ENCODE measurements around the gene MAN2B2. TPM values are rescaled to one million over a fixed set of nuclear protein-coding genes. Genes with fewer than 3 reads are reported as not detected.
"Not testable (repeated sequence)": the region's sequence is repeated elsewhere in the genome, so short reads cannot be mapped to it uniquely, and the experiment has no call there.

MAN2B2 gene
- total RNA-seq, 1 donor from 2014 or later, result 6.9 TPM

DNA sequence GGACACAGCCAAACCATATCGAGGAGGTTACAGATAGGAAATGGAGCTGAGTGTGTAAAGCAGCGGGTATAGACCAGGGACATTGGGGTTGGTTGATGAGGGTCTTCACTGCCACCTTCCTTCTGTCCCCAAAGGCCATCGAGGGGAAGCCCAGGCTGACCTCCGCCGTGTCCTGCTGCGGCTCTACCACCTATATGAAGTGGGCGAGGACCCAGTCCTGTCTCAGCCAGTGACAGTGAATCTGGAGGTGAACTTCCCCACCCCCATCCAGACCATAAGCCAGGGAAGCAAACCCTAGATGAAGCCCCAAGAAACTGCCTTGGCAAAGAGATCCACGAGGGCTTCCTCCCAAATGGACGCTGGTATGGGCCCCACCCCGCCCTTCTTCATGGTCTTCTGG is 42.3 kb downstream of the MAN2B2 start:
- no peak for DNase-seq

DNA sequence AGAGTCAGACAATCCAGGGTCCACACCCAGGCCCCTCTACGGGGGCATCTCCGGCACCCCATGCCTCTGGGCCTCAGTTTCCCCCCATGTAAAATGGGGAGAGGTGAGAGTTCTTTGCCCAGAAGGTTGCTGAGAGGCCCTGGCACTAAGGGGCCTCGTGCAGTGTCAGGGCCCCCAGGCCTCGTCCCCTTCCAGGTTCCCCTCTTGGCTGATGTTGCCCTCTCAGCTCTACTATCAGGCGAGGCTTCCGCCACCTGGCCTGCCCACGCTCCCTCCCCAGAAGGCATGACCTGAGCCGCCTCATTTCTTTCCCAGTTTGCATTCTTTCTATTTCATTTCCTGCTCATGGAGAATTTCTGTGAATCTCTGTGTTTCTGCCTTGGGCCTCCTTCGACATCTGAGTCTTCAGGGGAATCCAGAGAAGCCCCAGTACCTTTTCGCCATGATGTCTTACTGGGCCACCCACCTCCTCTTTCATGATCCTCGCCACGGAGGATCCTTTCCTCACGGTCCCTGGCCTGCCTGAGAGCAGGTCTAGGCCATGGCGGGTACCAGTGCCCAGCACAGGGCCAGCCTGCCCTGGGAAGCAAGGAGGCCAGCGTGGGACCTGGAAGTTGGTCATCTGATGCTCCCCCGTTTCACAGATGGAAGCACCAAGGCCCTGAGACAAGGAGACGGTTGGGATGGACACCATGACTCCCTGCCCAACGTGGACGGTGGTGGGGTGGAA is 43.6 kb downstream of the MAN2B2 start:
- no peak for DNase-seq

DNA sequence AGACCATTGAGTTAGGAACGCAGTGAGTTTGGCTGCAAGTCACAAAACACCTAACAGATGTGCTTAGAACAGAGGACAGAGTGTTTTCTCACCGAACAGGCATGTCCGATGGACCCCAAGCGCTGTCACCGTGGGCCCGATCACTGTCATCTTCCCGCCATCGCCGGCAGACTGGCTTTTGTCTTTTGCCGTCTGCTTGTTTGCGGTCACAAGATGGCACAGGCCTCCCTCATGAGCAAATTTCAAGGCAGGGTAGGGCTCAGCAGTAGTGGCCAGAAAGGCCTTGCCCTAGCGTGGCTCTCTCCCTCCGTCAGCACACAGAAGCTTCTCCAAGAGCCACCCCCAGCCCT is 44.1 kb downstream of the MAN2B2 start:
- no peak for DNase-seq

DNA sequence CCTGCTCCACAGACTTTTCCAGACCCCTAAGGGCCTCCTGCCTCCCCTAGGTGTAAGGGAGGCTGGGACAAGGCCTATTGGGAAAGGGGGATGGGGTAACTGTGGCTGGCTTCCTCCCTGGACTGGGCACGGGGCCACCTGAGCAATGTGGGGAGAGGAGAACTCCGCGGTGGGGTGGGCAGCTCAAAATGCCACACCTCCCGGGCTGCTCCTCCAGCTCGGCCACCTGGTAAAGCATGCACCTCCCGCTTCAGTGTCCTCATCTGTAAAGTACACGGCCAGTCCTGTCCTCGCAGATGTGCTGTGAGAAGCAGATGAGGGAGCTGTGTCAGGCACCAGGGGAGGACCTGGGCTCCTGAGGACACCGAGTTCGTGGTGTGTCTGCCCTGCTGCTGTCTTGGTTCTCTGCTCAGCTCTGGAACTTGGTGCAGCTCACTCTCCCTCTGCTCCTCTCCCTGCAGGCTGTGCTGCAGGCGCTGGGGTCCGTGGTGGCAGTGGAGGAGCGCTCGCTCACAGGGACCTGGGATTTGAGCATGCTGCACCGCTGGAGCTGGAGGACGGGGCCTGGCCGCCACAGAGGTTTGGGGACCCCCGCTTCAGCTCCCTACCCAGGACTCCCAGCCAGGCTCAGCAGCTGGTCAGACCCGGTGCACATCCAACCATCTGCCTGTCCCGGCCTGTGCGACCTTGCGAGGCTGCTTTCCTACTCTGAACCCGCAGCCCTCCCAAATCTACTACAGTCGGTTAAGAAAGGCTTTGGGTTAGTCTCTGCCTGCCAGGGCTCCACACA is 44.7 kb downstream of the MAN2B2 start:
- DNase-seq, result no peak

DNA sequence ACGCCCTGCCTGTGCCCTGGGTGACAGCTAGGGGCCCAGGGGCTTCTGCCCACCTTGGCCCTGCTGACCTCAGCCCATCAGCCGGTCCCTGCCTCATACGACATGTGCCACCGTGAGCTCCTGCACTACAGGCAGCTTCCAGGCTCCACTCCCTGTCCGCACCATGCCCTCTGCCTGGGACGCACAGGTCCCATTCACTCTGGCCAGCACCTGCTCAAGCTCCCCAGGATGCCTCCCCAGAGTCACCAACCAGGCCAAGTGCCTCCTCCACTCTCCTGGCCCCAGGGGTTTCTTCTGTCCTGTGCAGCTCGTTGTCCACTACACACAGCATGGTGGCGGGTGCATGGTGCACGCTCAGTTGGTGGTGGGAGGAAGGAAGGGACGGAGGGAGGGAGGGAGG is 45.3 kb downstream of the MAN2B2 start:
- no peak for DNase-seq

DNA sequence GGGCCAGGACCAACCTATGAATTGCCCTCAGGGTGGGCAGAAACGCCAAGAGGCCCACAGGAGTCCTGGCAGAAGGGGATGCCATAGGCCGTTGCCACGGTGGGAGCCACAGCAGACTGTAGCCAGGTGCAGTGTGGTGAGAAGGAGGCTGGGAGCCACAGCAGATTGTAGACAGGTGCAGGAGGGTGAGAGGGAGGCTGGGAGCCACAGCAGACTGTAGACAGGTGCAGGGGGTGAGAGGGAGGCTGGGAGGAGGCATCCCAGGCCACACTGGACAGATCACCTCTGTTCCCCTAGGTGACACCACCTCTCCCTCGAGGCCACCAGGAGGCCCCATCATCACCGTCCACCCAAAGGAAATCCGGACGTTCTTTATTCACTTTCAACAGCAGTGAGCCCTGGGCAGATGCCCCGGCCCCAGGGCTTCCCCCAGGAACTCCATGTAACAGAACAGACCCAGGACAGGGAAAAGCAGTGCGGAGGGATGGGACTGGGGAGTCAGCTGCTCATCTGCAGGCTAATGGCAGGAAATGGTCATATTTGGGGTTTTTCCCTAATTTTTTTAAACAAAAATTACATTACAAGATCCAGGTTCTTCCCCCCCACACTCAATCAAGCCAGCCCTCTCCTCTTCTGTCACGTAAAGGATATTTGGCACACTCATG is 46.0 kb downstream of the MAN2B2 start:
- no peak for DNase-seq

DNA sequence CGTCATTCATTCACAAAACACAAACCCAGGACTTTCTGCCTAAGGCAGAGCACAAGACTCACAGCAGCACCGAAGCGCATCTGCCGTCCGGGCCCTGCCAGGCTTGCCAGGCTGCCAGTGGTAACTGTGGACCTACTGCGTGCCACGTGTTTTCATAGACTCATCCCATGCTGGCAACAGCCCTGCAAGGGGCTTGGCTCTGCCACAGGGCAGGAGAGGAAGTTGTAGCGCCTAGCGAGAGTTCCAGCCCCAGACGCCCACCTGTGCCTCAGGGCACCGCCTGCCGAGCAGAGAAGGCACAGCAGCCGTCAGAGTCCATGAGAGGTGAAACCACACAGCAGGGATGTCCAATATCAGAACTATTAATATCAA is 46.6 kb downstream of the MAN2B2 start:
- DNase-seq, result no peak

DNA sequence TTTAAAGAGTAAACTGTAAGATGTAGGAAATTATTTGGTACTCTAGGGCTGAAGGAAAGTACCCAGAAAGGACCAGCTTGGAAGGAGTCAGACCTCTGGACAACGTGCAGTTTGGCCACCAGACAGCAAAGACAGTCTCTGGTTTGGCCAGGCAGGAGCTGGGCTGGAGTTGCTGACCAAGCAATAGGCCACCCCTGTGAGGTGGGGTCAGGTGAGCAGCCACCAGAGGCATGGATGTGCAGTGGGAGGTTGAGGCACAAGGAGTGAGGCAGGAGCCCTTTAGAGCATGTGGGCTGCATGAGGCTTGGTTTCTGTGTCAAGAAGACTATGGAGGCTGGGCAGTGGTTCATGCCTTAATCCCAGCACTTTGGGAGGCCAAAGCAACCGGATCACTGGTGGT is 47.8 kb downstream of the MAN2B2 start:
- DNase-seq, result no peak

DNA sequence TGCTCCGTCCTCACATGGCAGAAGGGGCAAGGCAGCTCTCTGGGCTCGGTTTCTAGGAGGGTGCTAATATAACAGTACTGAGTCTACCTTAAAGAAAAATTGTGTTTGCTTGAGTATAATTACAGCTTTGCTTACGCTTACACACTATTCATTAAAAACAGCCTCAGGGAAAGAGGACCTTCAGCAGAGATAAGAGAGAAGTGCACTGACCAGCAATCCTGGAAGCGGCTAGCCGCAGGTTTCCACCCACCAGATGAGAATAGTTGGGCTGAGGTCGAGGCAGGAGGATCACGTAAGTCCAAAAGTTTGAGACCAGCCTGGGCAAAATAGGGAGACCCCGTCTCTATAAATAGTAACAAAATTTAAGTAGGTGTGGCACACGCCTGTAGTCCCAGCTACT is 50.3 kb downstream of the MAN2B2 start:
- DNase-seq, result no peak

DNA sequence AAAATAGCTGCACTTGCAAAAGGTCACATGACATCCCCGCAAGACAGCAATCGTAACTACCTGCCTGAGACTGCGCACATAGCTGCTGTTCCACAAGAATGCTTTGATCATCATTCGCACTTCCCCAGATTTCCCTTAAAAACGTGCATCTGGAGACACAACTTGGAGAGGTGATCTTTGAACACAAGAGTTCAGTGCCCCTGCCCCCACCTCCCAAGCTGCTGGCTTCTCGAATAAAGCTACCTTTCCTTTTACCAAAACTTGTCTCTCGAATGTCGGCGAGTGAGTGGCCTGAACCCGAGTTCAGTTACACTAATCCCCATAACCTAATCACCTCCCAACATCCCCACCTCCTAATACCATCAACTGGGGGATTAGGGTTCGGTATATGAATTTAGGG is 51.1 kb downstream of the MAN2B2 start:
- no peak for DNase-seq

DNA sequence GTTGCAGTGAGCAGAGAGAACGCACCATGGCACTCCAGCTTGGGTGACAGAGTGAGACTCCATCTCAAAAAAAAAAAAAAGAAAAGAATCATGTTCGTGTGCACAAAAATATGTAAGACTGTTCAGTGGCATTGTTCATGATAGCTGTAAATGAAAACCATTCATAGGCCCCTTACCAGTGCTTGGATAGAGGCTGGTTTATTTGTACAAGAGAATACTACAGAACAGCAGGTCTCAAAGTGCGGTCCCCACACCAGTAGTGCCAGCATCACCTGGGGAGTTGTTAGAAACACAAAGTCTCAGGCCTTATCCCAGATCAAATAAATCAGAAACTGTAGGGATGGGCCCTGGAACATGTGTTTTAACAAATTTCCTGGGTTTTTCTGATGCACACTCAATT is 52.8 kb downstream of the MAN2B2 start:
- no peak for DNase-seq

DNA sequence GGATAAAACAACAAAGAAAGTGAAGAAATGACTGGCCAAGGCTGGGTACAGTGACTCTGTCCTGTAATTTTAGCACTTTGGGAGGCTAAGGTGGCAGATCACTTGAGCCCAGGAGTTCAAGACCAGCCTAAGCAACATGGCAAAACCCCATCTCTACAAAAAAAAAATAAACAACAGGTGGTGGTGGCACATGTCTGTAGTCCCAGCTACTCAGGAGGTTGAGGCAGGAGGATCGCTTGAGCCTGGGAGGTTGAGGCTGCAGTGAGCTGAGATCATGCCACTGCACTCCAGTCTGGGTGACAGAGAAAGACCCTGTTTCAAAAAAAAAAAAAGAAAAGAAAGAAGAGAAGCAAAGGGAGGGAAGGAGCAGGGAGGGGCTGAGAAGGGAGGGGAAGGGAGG is 53.5 kb downstream of the MAN2B2 start:
- DNase-seq, result not testable (repeated sequence)

DNA sequence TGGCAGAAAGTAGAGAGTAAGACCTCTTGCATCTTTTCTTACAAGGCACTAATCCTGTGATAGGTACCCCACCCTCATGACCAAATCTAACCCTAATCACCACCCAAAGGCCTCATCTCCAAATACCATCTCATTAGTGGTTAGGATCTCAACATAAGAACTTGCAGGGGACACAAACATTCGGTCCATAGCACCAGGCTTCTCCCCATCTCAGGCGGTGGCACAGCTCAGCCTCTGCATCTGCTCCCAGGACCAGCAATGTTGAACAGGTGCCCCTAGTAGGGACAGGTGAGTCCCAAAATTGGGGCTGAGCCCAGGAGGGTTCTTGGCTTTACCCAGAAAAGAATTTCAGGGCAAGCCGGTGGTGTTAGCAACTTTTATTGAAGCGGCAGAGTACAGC is 57.1 kb downstream of the MAN2B2 start:
- no peak for DNase-seq

DNA sequence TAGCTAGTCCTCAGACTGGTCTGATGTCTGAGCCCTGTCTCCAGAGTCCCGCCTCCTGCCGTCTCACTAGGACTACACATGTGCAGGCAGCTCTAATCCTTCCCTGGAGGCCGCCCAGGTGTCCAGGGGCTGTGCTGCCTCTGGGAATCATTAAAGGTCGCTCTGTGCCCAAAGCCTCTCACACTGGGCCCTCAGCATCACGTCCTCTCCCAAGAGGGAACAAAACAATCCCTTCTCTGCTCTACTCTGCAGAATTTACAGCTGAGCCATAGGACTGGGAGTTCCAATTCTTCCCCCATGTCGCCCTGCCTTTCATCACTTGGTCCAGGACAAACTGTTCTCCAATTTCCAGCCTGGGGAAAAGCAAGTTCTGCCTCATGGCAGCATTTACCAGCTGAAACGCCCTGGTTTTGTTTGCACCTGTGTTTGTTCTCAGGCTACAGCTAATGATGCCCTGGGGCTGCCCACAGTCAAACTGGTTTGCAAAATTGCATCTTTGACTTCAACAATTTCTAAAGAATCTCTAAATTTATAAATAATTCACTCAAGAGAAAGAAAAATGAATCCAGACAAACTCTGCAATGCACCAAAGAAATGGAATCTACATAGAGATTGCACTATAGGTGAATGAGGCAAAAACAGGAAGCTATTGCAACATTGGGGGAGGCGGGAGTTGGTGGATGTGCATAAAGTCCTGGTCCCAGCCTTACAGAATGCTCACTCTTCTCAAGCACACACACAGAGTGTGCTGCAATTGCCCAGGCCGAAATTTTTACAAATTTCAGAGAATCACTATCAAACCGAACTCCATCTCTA is 58.3 kb downstream of the MAN2B2 start:
- DNase-seq, result no peak

DNA sequence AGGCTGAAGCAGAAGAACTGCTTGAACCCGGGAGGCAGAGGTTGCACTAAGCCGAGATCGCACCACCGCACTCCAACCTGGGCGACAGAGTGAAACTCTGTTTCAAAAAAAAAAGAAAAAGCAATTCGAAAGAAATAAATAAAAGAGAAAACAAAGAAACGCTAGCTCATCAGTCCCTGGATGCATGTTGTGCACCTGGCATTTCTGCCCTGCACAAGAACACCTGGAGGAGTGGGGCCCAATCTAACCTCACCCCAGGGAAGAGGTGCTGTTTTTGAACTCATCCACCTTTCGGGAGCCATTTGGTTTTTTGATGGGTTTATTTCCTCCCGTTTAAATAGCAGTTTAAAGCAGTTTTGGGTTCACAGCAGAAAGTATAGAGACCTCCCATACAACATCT is 59.8 kb downstream of the MAN2B2 start:
- DNase-seq, result no peak

DNA sequence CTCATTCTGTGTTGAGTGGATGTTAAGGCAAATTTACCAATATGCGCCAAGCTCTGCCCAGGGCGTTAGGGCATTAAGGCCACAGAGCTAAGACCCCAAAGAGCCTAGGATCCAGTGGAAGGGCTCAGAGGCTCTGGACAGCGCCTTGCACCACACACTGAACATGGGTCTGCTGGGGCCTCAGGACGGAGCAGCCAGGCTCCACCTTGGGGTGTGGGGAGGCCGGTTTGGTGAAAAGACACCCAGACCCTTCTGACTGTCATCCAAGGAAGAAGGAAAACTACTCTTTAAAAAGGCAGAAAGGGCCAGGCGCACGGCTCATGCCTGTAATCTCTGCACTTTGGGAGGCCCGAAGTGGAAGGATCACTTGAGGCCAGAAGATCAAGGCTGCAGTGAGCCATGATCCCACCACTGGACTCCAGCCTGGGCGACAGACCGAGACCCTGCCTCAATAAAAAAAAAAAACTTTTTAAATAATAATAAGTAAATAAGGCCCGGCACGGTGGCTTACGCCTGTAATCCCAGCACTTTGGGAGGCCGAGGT is 64.2 kb downstream of the MAN2B2 start:
- DNase-seq, result no peak

DNA sequence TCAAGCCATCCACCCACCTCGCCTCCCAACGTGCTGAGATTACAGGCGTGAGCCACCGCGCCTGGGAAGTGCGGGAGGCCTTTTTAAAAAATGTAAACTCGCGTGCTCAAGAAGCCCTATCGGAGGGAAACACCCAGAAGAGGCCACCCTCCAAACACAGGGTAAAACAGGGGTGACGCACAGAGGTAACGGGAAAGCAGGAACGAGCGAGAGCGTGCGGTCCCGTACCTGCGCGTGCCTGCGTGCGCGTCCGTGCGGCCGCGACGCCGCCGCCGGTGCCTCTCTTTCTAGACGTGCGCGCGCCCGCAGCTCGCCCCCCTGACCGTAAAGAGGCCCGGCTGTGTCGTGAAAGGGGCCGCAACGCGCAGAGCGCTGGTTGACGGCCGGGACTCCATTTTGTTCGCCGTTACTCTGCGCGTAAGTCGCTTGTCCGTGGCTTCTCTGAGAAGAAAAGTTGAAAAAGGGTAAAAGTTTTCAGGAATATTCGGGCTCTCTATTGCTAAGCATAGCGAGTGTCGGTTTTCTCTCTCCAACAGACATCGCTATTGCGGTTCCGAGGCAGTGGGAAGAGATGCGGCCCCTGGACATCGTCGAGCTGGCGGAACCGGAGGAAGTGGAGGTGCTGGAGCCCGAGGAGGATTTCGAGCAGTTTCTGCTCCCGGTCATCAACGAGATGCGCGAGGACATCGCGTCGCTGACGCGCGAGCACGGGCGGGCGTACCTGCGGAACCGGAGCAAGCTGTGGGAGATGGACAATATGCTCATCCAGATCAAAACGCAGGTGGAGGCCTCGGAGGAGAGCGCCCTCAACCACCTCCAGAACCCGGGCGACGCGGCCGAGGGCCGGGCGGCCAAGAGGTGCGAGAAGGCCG is 65.5 kb downstream of the MAN2B2 start, which contains the start of gene MRFAP1:
TSS of gene MRFAP1 (plus strand) at position 394 of the 872 bp plus-strand sequence. CDS start at position 572, 178 bp downstream.
- peak; percentile 86 for DNase-seq

DNA sequence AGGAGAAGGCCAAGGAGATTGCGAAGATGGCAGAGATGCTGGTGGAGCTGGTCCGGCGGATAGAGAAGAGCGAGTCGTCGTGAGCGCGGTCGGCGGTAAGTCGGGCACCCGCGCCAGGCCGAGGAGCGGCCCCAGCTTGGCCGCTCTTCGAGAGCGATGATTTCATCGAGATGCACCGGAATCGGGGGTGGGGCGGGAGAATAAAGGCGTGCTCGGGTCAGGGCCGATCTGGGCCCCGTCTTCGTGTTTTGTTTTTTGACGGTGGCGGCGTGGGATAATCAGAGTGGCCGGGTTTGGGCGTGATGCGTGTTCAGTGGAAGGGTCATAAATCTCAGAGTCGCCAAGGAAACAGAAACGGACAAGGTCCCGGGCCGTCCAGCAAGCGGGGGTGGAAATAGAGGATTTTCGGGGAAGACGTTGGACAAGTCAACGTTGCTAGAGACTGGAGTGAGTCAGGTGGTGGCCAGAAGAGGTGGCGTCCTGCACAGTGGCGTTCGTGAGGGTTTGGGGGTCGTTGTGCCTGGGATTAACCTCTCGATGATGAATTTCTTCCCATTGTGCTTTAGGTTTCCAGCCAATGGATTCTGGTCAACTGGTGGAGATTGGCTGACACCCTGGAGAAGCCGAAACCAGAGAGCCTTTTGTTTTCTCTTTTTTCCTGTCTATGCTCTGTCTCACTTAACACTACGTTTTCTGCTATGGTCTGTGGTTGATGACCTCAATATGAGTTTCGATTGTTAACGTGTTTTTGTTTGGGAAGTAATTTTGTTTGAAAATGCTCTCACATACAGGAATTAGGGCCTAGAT is 66.4 kb downstream of the MAN2B2 start:
- no peak for DNase-seq

DNA sequence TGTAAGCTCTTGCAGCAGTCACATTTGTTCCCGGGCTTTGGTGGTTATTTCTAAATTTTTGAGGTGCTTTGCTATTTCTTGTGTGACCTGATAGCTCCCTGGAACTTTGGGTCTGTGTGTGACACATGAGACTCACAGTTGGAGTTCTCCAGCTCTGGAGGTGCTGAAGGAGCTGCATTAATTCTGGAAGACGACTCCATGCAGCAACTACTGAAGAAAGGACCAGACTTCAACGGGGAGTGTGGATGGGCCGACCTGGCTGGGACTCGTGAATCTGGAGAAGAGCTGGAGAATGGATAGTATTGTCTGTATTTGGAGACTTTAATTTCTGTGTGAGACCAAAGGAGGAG is 67.0 kb downstream of the MAN2B2 start:
- no peak for DNase-seq

DNA sequence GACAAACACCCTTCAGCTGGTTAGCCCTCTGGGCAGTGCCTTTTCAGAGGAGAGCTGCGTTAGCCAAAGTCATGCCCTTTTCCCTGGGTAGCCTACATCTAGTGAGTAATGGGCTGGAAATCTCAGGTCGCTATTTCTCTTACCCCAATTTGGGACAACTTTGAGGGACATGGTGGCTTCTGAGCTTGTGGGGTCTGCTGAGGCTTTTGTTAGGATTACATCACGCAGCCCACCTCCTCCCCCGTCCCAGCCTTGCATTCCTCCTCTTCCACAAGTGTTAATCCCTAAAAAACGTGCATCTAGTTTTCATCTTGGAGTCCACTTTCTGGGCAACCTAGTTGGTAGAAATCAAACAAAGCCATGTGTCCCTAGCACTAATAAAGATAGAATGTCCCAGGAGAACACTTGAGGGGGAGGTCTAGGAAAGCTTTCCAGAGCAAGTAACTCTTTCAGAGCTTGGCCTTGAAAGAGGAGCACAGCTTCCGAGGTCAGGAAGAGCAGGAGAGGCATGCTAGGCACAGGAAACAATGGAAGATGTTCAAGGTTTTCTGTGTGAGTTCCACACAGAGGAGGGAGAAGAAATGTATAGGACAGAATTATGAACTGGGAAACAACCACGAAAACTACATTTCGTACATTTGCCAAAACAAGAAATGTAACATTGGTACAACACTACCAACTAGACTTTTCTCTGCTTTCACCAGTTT is 68.3 kb downstream of the MAN2B2 start:
- no peak for DNase-seq

Data from occipital lobe (tissue), 2 donors.